Muscle of leg (tissue), 11 donors: ENCODE data around the gene ACOT6. TPM values are rescaled to one million over a fixed set of nuclear protein-coding genes. Genes with fewer than 3 reads are reported as not detected.

Source experiments
- DNase-seq: peaks from one replicate; pipeline ENCODE4 v3.0.0; 2013
- H3K27ac ChIP-seq: one replicate; pipeline ENCODE4 v1.5.1; 2013; ENCODE audit warnings: mild to moderate bottlenecking, low read length, control low read depth
- H3K27me3 ChIP-seq: one replicate; pipeline ENCODE4 v1.6.1; 2013; ENCODE audit warnings: low read length; ENCODE audit not compliant: control insufficient read depth, insufficient read depth
- H3K36me3 ChIP-seq: one replicate; pipeline ENCODE4 v1.6.1; 2013; ENCODE audit warnings: low read length; ENCODE audit not compliant: control insufficient read depth, insufficient read depth
- H3K4me1 ChIP-seq: one replicate; pipeline ENCODE4 v1.6.1; 2013; ENCODE audit warnings: low read length; ENCODE audit not compliant: control insufficient read depth, insufficient read depth
- H3K4me3 ChIP-seq: one replicate; pipeline ENCODE4 v1.5.1; 2013; ENCODE audit warnings: low read length, control low read depth
- H3K9me3 ChIP-seq: replicated peaks from 2 replicates; pipeline ENCODE4 v1.6.1; 2013; ENCODE audit warnings: low read depth, low read length; ENCODE audit not compliant: control insufficient read depth
- WGBS: methylation state at CpG from one replicate; pipeline ENCODE4 v1.1.5; 2013; ENCODE audit warnings: missing lambda C conversion rate; ENCODE audit not compliant: insufficient coverage; 5-methylcytosine and 5-hydroxymethylcytosine counted together
- polyA plus RNA-seq, 8 donors: library from polyadenylated mRNA; unstranded; fragments of 120-200 nt; gene quantifications; one replicate each; pipeline versions ENCODE4 v1.2.1 to v1.2.3, GENCODE V29; 2013; ENCODE audit warnings: inconsistent platforms in 1 of 8, low replicate concordance in 1 of 8; ENCODE audit not compliant: insufficient read length in 8 of 8, insufficient read depth in 1 of 8
- total RNA-seq: library from RNA; stranded (reverse); fragments of 120-200 nt; gene quantifications from one replicate; pipeline ENCODE4 v1.2.4, GENCODE V29; 2013

Gene ACOT6
- total and polyA plus RNA-seq, 9 donors: 0.13 TPM; not detected in 8

GRCh38 chr14:73666583-73666982 lies 54.3 kb downstream of the ACOT6 start:
- no peak for DNase-seq
- Histone ChIP-seq H3K4me3 (no peak overlapping the region), H3K27me3 (no peaks in the 10 kb centered on the region), H3K36me3 (peaks cover 5% of the 10 kb centered on the region), H3K9me3 (no peaks in the 10 kb centered on the region), H3K4me1 (no peaks in the 10 kb centered on the region), H3K27ac (no peak overlapping the region)
- 86% methylated on average over 4 of the region's 5 CpGs for WGBS

- Histone ChIP-seq H3K36me3 (peaks cover 6% of the 10 kb centered on the region), H3K4me3 (no peak overlapping the region), H3K27ac (no peak overlapping the region), H3K27me3 (no peaks in the 10 kb centered on the region), H3K4me1 (no peaks in the 10 kb centered on the region), H3K9me3 (no peaks in the 10 kb centered on the region)
- DNase-seq: no peak
- WGBS: 83% methylated on average over 3 of the region's 3 CpGs
Observed at GRCh38 chr14:73667854-73668253, 55.5 kb downstream of the ACOT6 start.

Other genes starting within 250 kb of the ACOT6 start
- 15.1 TPM for gene NUMB, start 154.0 kb upstream of the ACOT6 start, total RNA-seq
- gene NUMB, start 154.0 kb upstream of the ACOT6 start, polyA plus RNA-seq: 10 to 100 TPM; 24.7 to 38.7 (median 31.0) TPM
- 5.5 TPM for gene RIOX1, start 121.6 kb upstream of the ACOT6 start, total RNA-seq
- 1 to 10 TPM; 5.5 to 8.1 (median 6.6) TPM for gene RIOX1, start 121.6 kb upstream of the ACOT6 start, polyA plus RNA-seq
- gene ACOT1, start 75.4 kb upstream of the ACOT6 start, total RNA-seq: 3.9 TPM
- 1 to 10 TPM; 1.5 to 5.1 (median 2.9) TPM for gene ACOT1, start 75.4 kb upstream of the ACOT6 start, polyA plus RNA-seq
- gene HEATR4, start 53.6 kb upstream of the ACOT6 start, total RNA-seq: 0.40 TPM
- gene HEATR4, start 53.6 kb upstream of the ACOT6 start, polyA plus RNA-seq: 1 to 10 TPM in 2 of 8 donors, under 1 TPM in 6; 0.16 to 1.4 (median 0.84) TPM
- 35.3 TPM for gene ACOT2, start 43.3 kb upstream of the ACOT6 start, total RNA-seq
- gene ACOT2, start 43.3 kb upstream of the ACOT6 start, polyA plus RNA-seq: 10 to 100 TPM; 25.0 to 39.5 (median 31.1) TPM
- gene ACOT4, start 20.6 kb upstream of the ACOT6 start, total RNA-seq: 0.31 TPM
- gene ACOT4, start 20.6 kb upstream of the ACOT6 start, polyA plus RNA-seq: under 1 TPM; 0.20 to 0.43 (median 0.31) TPM
- gene DNAL1, start 32.5 kb downstream of the ACOT6 start, total RNA-seq: 9.3 TPM
- 10 to 100 TPM in 1 of 8 donors, 1 to 10 TPM in 7; 5.7 to 10.9 (median 6.6) TPM for gene DNAL1, start 32.5 kb downstream of the ACOT6 start, polyA plus RNA-seq
- gene PNMA1, start 101.9 kb downstream of the ACOT6 start, total RNA-seq: 7.8 TPM
- 10 to 100 TPM; 22.4 to 37.4 (median 27.4) TPM for gene PNMA1, start 101.9 kb downstream of the ACOT6 start, polyA plus RNA-seq
- 8.4 TPM for gene PTGR2, start 239.3 kb downstream of the ACOT6 start, total RNA-seq
- 10 to 100 TPM in 2 of 8 donors, 1 to 10 TPM in 6; 5.7 to 10.9 (median 6.9) TPM for gene PTGR2, start 239.3 kb downstream of the ACOT6 start, polyA plus RNA-seq